Heart left ventricle (tissue), 13 donors: Measurements from ENCODE around the gene PDE4DIP.
"Not testable (repeated sequence)": the region's sequence is repeated elsewhere in the genome, so short reads cannot be mapped to it uniquely, and the experiment has no call there.

Source experiments
- CTCF ChIP-seq, 12 donors: fragments of 200-600 bp; sonication (generic) in 4 of 12; IDR thresholded peaks; one replicate each; pipeline versions ENCODE4 v1.5.0 to v1.8.0; 2018 to 2022; ENCODE audit warnings: antibody characterized with exemption in 12 of 12, mild to moderate bottlenecking in 5 of 12
- POLR2A ChIP-seq, 2 donors: fragments of 450-650 bp; IDR thresholded peaks; one replicate each; pipeline ENCODE4 v1.6.1; 2017; ENCODE audit warnings: antibody characterized with exemption in 2 of 2, mild to moderate bottlenecking in 2 of 2, moderate library complexity in 2 of 2
- donor health status: ischemic (EF 13 %, LVEDD 7.1; RV severe dilation, severe dysfunction).
- donor health status: DM: no; HTN: yes; CAD: no.
- donor health status: DM: no; HTN: no; CAD: no.
- donor health status: ischemic (EF 25% LVEDD 6.9; RV normal size, moderate dysfunction).
- donor health status: ischemic (EF 25% LVEDD 5.7; RV mildly dilated, moderate dysfunction).
- donor health status: ischemic (EF 35%, LVEDD 5.7; RV mildly dilated, moderate dysfunction).
- donor health status: nonischemic (EF 11% LVEDD 7.7; RV severe dilation, severe dysfunction).
- donor health status: DM: yes; HTN: yes; CAD: no.
- donor health status: PGD.
- donor health status: ischemic (EF 29% LVEDD 5.4; RV normal size, mild dysfunction).
- donor health status: nonischemic (EF 23%, LVEDD 6.1; RV moderate dilation, normal function).

GRCh38 chr1:148862590-148862989 is 18.4 kb downstream of the PDE4DIP start:
- not testable (repeated sequence) for TF ChIP-seq CTCF, POLR2A (IDR thresholded peaks at IDR 0.05)
